Panc1 (cell line): ENCODE results near the gene YLPM1. TPM values are rescaled to one million over a fixed set of nuclear protein-coding genes. Genes with fewer than 3 reads are reported as not detected.

ENCODE experiments used
- ATAC-seq: fragments of 200-7000 bp; cut with Tn5 transposase; 2 replicates; pipeline ENCODE4 v1.9.1; 2020; ENCODE audit warnings: mild to moderate bottlenecking, moderate library complexity
- BruUV-seq: library from RNA; stranded (reverse); fragments of 400-500 nt; replicated peaks from 2 replicates; lab custom pipeline; 2021; lab: Mats Ljungman, UMichigan
- CTCF ChIA-PET: fragments of 300-600 bp; sonication (Branson Sonifier 250); formaldehyde crosslinking; loops from one replicate; lab custom pipeline; 2022; ENCODE audit warnings: antibody characterized with exemption; lab: Charles Lee
- POLR2A ChIA-PET: fragments of 300-600 bp; sonication (Branson Sonifier 250); formaldehyde crosslinking; loops from one replicate; lab custom pipeline; 2022; ENCODE audit warnings: antibody characterized with exemption; lab: Charles Lee
- DNase-seq: peaks from one replicate; pipeline ENCODE4 v3.0.0-alpha.2; 2010; ENCODE audit warnings: low read depth, low spot score
- H3K27ac ChIP-seq: 2 replicates; pipeline ENCODE4 v1.5.1; 2011; ENCODE audit warnings: mild to moderate bottlenecking, low read length, inconsistent platforms
- H3K27me3 ChIP-seq: fragments of 200-500 bp; sonication (Bioruptor generic); 2 replicates; pipeline ENCODE4 v1.6.0; 2014; ENCODE audit warnings: low read length, inconsistent platforms; ENCODE audit not compliant: control insufficient read depth, insufficient read depth
- H3K36me3 ChIP-seq: fragments of 200-500 bp; sonication (Bioruptor generic); 2 replicates; pipeline ENCODE4 v1.5.1; 2014; ENCODE audit warnings: inconsistent platforms, mild to moderate bottlenecking, low read length, moderate library complexity; ENCODE audit not compliant: control insufficient read depth, insufficient read depth
- H3K4me1 ChIP-seq: 2 replicates; pipeline ENCODE4 v1.5.1; 2011; ENCODE audit warnings: inconsistent platforms, mild to moderate bottlenecking, low read length, moderate library complexity; ENCODE audit not compliant: control insufficient read depth, insufficient read depth
- H3K4me3 ChIP-seq, 2 experiments: 2 replicates each; pipeline ENCODE4 v1.5.1; 2011 to 2012; ENCODE audit warnings: low read depth in 2 of 2, low read length in 2 of 2, mild to moderate bottlenecking in 2 of 2, inconsistent platforms in 1 of 2, moderate library complexity in 1 of 2
- H3K9me3 ChIP-seq: fragments of 200-500 bp; sonication (Bioruptor generic); 2 replicates; pipeline ENCODE4 v1.5.1; 2014; ENCODE audit warnings: low read depth, mild to moderate bottlenecking, inconsistent platforms, low read length, moderate library complexity; ENCODE audit not compliant: control insufficient read depth, insufficient read depth
- POLR2AphosphoS5 ChIP-seq: IDR thresholded peaks from 2 replicates; pipeline ENCODE4 v1.6.1; 2012; ENCODE audit warnings: mild to moderate bottlenecking, low read depth, low read length, moderate library complexity
- SIN3A ChIP-seq: IDR thresholded peaks from 2 replicates; pipeline ENCODE4 v1.6.1; 2012; ENCODE audit warnings: low read depth, mild to moderate bottlenecking, low read length, moderate library complexity, borderline replicate concordance; ENCODE audit not compliant: insufficient read depth
- TCF7L2 ChIP-seq: IDR thresholded peaks from 2 replicates; pipeline ENCODE4 v1.6.1; 2011; ENCODE audit warnings: mild to moderate bottlenecking, low read depth, low read length, inconsistent platforms
- in situ Hi-C: cut with HindIII; loops from 2 replicates; pipeline ENCODE4 v1.10.0; 2016; ENCODE audit warnings: low sequenced_read_pairs, low pct_unique_long_range_greater_than_20kb
- intact Hi-C: fragments of 100-400 bp; cut with micrococcal nuclease; formaldehyde crosslinking; loops from one replicate; pipeline ENCODE4 v1.10.0; 2022; ENCODE audit not compliant: unreplicated experiment
- total RNA-seq: library from RNA; stranded (reverse); gene quantifications from one replicate; pipeline ENCODE4 v1.2.1, GENCODE V29; 2021; ENCODE audit not compliant: unreplicated experiment
- TF ChIP-seq, protein P1 (sequence below), 2 experiments: IDR thresholded peaks; 2 replicates each; pipeline ENCODE4 v1.6.1; 2011 to 2012; ENCODE audit warnings: low read depth in 2 of 2, control low read depth in 1 of 2, low read length in 1 of 2, mild to moderate bottlenecking in 1 of 2, moderate library complexity in 1 of 2; ENCODE audit not compliant: insufficient read depth in 1 of 2
- TF ChIP-seq, protein P2 (sequence below): fragments of 450-650 bp; IDR thresholded peaks from 2 replicates; pipeline ENCODE4 v1.5.1; 2017; ENCODE audit warnings: mild to moderate bottlenecking

YLPM1 gene
- total RNA-seq, 1 experiment from 2014 or later: 38.9 TPM

DNA sequence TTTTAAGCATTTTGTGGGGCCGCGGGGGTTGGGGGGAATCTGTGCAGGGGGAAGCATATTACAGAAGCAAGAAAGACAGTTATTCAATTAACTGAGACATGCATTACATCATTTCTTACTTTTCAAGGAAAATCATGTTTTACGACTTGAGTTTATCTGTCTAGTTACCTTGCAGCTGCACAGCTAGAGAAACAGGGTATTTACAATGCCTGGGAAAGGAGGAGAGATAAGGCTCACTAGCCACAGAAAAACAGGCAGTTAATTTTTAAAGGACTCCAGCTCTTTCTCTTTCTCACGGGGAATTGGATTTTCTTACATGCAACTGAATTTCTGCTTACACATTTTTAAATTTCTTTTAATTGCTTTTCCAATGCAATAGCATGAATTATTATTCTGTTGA lies 28.0 kb upstream of the YLPM1 start:
- no peak for ATAC-seq
- intact Hi-C loops: no loop called here
- in situ Hi-C loops: no loop called here
- TSS peak; percentile 66 for BruUV-seq
- H3K36me3 ChIP-seq: peaks cover 13% of the 10 kb centered on the region; the same call in 1 of the 2 replicates
- H3K9me3 ChIP-seq: no peaks in the 10 kb centered on the region
- no peak overlapping the region for H3K4me3 ChIP-seq
- ChIA-PET CTCF (interaction anchor here (0.5 kb wide), 1 partner anchor 286 kb away, joined by 9 read pairs; no protein-coding TSS in a partner anchor), POLR2A (interaction anchor here (0.7 kb wide), 1 partner anchor 170 kb away, joined by 7 read pairs; no protein-coding TSS in a partner anchor)
- no peak for DNase-seq
- no peak for TF ChIP-seq POLR2AphosphoS5
- no peak for TF ChIP-seq SIN3A
- no peak for TF ChIP-seq TCF7L2
- TF ChIP-seq, protein P1, sequence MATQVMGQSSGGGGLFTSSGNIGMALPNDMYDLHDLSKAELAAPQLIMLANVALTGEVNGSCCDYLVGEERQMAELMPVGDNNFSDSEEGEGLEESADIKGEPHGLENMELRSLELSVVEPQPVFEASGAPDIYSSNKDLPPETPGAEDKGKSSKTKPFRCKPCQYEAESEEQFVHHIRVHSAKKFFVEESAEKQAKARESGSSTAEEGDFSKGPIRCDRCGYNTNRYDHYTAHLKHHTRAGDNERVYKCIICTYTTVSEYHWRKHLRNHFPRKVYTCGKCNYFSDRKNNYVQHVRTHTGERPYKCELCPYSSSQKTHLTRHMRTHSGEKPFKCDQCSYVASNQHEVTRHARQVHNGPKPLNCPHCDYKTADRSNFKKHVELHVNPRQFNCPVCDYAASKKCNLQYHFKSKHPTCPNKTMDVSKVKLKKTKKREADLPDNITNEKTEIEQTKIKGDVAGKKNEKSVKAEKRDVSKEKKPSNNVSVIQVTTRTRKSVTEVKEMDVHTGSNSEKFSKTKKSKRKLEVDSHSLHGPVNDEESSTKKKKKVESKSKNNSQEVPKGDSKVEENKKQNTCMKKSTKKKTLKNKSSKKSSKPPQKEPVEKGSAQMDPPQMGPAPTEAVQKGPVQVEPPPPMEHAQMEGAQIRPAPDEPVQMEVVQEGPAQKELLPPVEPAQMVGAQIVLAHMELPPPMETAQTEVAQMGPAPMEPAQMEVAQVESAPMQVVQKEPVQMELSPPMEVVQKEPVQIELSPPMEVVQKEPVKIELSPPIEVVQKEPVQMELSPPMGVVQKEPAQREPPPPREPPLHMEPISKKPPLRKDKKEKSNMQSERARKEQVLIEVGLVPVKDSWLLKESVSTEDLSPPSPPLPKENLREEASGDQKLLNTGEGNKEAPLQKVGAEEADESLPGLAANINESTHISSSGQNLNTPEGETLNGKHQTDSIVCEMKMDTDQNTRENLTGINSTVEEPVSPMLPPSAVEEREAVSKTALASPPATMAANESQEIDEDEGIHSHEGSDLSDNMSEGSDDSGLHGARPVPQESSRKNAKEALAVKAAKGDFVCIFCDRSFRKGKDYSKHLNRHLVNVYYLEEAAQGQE (IDR thresholded peaks at IDR 0.05; ENCODE audit: insufficient read depth in 1 of 2, low read depth in 2 of 2, low read length in 1 of 2): no peak
- TF ChIP-seq, protein P2, sequence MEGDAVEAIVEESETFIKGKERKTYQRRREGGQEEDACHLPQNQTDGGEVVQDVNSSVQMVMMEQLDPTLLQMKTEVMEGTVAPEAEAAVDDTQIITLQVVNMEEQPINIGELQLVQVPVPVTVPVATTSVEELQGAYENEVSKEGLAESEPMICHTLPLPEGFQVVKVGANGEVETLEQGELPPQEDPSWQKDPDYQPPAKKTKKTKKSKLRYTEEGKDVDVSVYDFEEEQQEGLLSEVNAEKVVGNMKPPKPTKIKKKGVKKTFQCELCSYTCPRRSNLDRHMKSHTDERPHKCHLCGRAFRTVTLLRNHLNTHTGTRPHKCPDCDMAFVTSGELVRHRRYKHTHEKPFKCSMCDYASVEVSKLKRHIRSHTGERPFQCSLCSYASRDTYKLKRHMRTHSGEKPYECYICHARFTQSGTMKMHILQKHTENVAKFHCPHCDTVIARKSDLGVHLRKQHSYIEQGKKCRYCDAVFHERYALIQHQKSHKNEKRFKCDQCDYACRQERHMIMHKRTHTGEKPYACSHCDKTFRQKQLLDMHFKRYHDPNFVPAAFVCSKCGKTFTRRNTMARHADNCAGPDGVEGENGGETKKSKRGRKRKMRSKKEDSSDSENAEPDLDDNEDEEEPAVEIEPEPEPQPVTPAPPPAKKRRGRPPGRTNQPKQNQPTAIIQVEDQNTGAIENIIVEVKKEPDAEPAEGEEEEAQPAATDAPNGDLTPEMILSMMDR: no peak
- H3K4me1 ChIP-seq: no peaks in the 10 kb centered on the region
- no peaks in the 10 kb centered on the region for H3K27me3 ChIP-seq
- H3K27ac ChIP-seq: no peak overlapping the region

- peaks cover 13% of the 10 kb centered on the region; the same call in 1 of the 2 replicates for H3K36me3 ChIP-seq
- no peak overlapping the region for H3K27ac ChIP-seq
- TF ChIP-seq SIN3A (no peak), TCF7L2 (no peak)
- TF ChIP-seq, protein P1 (IDR thresholded peaks at IDR 0.05; ENCODE audit: insufficient read depth in 1 of 2, low read depth in 2 of 2, low read length in 1 of 2): no peak
- no peaks in the 10 kb centered on the region for H3K27me3 ChIP-seq
- no peaks in the 10 kb centered on the region for H3K4me1 ChIP-seq
- ChIA-PET POLR2A (no interaction called here), CTCF (no interaction called here)
- in situ Hi-C loops: no loop called here
- BruUV-seq: no TSS peak
- intact Hi-C loops: no loop called here
- DNase-seq (no peak), ATAC-seq (no peak)
- H3K4me3 ChIP-seq: no peak overlapping the region
- no peaks in the 10 kb centered on the region for H3K9me3 ChIP-seq
Observed at GRCh38 chr14:74737753-74738325, 25.3 kb upstream of the YLPM1 start.
